Stimulated activated CD4-positive, alpha-beta T cell treated with anti-CD3 and anti-CD28 coated beads, Interleukin-15, amount 100 ng/mL, for 48 hours (primary cell): Measurements from ENCODE around the gene PXK.

Experiments used
- DNase-seq, 2 donors: peaks; one replicate each; pipeline ENCODE4 v3.0.0-alpha.2; 2020; ENCODE audit warnings: low read depth in 2 of 2

PXK gene

DNA sequence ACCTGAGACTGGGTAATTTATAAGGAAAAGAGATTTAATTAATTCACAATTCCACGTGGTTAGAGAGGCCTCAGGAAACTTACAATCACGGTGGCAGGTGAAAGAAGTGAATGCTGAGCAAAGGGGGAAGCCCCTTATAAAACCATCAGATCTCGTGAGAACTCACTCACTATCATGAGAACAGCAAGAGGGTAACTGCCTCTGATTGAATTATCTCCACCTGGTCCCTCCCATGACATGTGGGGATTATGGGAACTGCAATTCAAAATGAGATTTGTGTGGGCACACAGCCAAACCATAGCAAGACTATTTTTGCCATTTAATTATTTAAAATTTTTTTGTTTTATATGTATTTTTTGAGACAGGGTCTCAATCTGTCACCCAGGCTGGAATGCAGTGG, 132.2 kb downstream of the PXK start:
- DNase-seq: peak in 1 of 2 donors; percentile 16

GRCh38 chr3:58466899-58467563, 134.3 kb downstream of the PXK start:
- no peak for DNase-seq

- DNase-seq: no peak
These were observed 136.4 kb downstream of the PXK start for GRCh38 chr3:58469096-58469495.

- no peak for DNase-seq
These were observed 137.8 kb downstream of the PXK start for GRCh38 chr3:58470363-58471024.

DNA sequence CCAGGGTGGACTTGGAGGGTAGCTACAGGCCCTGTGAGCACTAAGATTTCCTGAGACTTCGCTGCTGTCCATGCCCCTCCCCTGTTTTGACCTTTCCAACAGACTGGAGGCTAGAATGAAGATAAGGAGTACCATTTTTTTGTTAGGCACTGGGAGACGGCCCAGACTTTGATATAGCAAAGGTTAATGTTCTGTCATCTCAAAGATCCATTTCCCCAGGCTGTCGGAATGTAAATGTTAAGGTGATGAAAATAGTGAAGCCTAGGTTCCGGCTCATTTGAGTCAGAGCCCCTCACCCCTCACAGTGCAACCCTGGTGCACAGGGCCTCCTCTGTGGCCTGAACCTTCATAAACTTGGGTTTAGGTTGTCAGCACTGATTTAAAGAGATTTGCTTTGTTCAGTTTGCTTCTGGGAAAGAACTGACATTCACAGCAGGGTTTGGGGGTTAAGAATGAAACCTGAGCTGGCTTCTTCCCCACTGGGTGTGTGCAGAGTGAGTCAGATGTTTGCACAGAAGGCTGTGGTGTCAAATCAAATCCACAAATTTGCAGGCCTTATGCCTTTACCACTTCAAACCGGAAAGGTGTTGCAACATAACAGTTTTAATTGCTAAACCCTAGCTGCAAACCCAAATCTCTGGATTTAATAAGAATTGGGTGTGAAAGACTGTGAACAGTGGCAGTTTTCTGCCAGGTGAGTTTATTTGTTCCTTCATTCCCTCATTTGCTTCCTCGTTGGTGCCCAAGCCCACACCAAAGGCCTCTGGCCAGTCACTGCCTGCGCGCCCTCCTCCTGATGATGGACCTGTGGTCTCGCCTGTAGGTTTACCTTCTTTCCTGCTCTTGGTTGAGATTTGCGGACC, 138.6 kb downstream of the PXK start:
- peak; percentile 52 to 61 for DNase-seq

DNA sequence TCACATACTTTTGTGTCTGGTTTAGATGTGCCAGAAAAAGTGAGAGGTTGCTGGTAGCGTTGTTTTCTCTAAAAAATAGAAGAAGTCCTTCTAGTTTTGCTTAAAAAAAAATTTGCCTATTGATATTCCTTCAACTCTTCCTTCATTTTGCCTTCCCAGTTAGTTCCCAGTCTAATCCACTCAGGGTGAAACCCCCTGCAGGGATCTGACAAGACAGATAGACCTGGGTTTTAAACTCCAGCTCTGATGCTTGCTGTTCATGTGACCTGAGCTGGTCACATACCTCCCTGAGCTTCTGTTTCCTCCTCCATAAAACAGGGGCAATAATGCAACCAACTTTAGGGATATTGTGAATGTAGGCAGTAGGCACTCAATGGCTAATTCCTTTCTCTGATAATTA, 140.6 kb downstream of the PXK start:
- DNase-seq: no peak

DNA sequence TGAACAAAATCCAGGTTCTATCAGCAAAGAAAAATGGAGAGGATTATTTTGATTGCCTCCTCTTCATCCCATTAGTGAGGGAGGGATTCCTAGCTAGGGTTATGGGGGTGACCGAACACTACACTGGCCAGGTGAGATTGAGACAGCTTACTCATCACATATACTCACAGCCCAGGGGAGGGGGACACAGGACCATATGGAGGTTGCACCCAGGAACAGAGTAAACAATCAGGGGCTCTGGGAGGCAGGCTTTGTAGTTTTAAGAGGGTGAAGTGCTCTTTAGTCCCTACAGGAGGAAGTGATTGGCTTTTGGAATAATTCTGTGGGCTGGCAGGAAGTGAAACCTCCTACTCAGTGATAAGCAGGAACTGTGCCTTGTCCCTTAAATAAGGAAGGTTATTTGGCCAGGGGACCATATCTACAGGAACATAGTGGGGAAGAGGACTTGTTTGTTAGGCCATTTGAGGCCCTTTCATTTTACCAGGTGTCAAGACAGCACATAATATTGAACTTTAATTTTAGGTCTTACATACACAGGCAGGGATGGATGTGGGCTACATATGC, 141.7 kb downstream of the PXK start:
- DNase-seq: no peak

DNA sequence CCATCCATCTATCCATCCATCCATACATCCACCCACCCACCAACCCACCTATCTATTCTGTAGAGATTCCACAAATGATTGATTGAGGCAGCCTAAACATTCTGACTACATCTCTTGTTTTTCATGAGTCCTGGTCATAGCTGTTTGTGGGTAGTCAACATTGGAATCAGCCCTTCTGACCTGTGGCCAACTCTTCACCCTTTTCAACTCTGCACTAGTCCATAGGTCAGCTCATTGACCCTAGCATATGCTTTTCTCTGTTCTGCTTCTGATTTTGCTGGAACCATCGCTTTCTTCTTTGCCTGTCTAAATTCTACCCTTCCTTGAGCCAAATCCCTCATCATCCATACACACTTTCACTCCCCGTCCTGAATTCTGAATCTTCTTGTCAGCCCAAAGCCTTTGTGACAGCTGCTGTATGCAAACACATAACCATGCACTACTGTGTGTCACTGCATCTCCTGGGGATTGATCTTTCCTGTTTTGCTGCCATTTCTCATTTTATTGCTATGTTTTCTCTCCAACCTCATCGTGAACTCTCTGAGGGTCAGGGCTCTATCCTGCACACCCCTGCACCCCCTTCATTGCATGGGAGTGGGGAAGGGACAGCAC, 142.4 kb downstream of the PXK start:
- no peak for DNase-seq
